ENCODE measurements around the gene C6. TPM values are rescaled to one million over a fixed set of nuclear protein-coding genes. Genes with fewer than 3 reads are reported as not detected.

Gene C6
- total RNA-seq, 1 experiment from 2014 or later: not detected

GRCh38 chr5:41122459-41122858, 90.9 kb downstream of the C6 start:
- no peak for DNase-seq (ENCODE audit: low read depth)

- no peak for DNase-seq (ENCODE audit: low read depth)
Measured at GRCh38 chr5:41120600-41120999, 92.7 kb downstream of the C6 start.

GRCh38 chr5:41118177-41118576, 95.2 kb downstream of the C6 start:
- DNase-seq (ENCODE audit: low read depth): no peak

GRCh38 chr5:41115281-41115680, 98.1 kb downstream of the C6 start:
- no peak for DNase-seq (ENCODE audit: low read depth)

GRCh38 chr5:41112486-41113455, 100.6 kb downstream of the C6 start:
- no peak for DNase-seq (ENCODE audit: low read depth)

GRCh38 chr5:41109186-41109585, 104.1 kb downstream of the C6 start:
- no peak for DNase-seq (ENCODE audit: low read depth)

- DNase-seq (ENCODE audit: low read depth): no peak
Measured at GRCh38 chr5:41102341-41102740, 111.0 kb downstream of the C6 start.

GRCh38 chr5:41097642-41098041, 115.7 kb downstream of the C6 start:
- DNase-seq (ENCODE audit: low read depth): no peak

- DNase-seq (ENCODE audit: low read depth): no peak
Measured at GRCh38 chr5:41095324-41096101, 117.8 kb downstream of the C6 start.

GRCh38 chr5:41094871-41095270, 118.5 kb downstream of the C6 start:
- DNase-seq (ENCODE audit: low read depth): no peak

GRCh38 chr5:41093803-41094202, 119.5 kb downstream of the C6 start:
- no peak for DNase-seq (ENCODE audit: low read depth)

Other genes starting within 250 kb of the C6 start
- gene MROH2B, start 142.2 kb downstream of the C6 start, total RNA-seq (2014; rRNA removed; shearing (Covaris generic)): not detected in 2 replicates